HL-60/S4 treated with phorbol 12-myristate 13-acetate at 8.2 ng/mL for 4 days and 3 days (cell line): ENCODE results near the gene FOSB.

Experiments
- in situ Hi-C: fragments of 300-500 bp; cut with MboI; formaldehyde crosslinking; loops from 2 replicates; pipeline ENCODE4 v1.15.0; 2022; ENCODE audit warnings: low sequenced_read_pairs

Gene FOSB

GRCh38 chr19:45478454-45479238 lies 10.8 kb downstream of the FOSB start:
- in situ Hi-C loops = loop anchor here (5.0 kb wide), 1 partner anchor 41 kb away; no protein-coding TSS in a partner anchor

DNA sequence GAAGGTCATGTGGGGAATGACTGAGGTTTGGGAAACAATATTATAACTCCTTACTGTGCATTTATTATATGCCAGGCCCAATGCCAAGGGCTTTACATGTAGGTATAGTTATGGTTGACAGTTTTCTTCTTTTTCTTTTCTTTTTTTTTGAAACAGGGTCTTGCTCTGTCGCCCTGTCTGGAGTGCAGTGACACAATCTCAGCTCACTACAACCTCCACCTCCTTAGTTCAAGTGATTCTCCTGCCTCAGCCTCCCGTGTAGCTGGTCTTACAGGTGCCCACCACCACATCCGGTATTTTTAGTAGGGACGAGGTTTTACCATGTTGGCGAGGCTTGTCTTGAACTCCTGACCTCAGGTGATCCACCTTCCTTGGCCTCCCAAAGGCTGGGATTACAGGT lies 15.2 kb downstream of the FOSB start:
- in situ Hi-C loops = no loop called here

DNA sequence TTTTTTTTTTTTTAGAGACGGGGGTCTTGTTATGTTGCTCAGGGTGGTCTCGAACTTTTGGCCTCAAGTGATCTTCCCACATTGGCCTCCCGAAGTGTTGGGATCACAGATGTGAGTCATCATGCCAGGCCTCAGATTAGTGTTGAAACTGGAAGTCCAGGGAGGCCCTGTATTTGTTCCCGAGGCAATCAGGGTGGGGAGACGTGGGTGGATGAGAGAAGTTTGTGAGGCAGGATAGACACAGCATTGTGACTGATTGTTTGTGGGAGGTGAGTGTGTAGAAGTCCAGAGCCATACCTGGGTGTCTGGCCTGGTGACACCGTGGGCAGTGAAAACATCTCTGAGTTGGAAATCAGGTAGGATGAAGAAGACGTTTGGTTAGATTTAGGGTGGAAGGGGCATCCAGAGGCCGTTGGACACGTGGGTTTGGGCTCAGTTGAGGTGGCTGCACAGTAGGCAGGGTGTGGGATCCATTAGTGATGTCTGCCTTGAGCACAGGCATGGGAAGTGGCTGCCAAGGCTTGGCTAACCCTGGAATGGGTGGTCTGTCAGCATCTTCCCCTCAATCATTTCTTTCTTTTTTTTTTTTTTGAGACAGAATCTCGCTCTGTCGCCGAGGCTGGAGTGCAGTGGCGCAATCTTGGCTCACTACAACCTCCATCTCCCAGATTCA lies 16.6 kb downstream of the FOSB start:
- in situ Hi-C loops = no loop called here

- in situ Hi-C loops = no loop called here
Measured at GRCh38 chr19:45485305-45486077, 17.7 kb downstream of the FOSB start.

DNA sequence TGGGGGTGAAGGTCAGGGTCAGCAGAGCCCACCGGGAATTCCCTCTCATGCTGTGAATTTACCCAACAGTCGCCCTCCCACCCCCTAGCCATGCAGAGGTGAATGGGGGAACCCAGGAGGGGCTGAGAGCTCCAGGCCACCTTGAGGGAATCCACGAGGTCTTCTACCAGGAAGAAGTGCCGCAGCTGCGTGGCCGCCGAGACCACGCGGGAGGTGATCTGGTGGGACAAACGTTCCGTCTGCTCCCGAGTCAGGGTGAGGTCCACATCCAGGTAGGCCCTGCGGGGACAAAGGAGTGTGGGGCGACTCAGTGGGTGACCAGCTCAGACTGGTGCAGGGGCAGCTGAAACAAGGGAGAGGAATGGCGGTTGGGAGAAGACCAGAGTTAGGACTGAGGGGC lies 20.9 kb downstream of the FOSB start:
- in situ Hi-C loops = no loop called here

DNA sequence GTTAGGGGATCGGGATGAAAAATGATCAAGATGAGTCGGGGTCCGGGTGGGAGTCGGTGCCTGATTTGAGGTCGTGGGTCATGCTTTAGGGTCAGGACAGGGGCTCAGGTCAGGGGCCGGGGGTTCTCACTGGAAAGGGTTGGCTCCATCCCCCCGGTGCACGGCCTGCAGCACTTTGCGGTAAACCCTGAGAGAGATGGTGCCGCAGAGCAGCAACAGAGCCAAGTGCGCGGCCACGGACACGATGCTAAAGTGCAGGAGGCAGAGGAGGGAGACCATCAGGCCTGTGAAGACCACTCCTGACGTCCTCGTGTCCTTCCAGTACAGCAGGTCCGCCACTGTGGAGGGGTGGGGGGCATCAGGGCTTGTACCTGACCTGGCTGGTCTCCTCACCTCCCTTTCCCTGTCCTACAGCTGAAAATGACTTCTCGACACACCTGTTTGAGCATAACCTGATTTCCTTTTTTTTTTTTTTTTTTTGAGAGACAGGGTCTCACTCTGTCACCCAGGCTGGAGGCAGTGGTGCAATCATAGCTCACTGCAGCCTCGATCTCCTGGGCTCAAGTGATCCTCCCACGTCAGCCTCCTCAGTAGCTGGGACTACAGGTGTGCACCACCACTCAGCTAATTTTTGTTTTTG lies 21.5 kb downstream of the FOSB start:
- in situ Hi-C loops = no loop called here

DNA sequence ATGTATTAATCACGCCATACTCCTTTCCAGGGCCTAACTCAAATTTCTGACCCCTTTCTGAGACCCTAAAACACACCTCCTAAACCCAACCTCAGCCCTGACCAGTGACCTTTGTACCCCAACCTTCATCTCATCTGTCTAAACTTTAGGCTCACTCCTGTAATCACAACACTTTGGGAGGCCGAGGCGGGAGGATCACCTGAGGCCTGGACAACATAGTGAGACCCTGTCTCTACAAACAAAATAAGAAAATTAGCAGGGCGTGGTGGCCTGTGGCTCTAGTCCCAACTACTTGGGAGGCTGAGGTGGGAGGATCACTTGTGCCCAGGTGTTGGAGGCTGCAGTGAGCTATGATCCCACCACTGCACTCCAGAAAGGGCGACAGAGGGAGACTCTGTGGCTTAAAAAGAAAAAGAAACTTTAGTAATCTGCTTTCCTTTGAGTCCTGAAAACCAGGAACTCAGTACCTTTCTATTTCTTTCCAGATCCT lies 24.4 kb downstream of the FOSB start:
- in situ Hi-C loops = no loop called here

DNA sequence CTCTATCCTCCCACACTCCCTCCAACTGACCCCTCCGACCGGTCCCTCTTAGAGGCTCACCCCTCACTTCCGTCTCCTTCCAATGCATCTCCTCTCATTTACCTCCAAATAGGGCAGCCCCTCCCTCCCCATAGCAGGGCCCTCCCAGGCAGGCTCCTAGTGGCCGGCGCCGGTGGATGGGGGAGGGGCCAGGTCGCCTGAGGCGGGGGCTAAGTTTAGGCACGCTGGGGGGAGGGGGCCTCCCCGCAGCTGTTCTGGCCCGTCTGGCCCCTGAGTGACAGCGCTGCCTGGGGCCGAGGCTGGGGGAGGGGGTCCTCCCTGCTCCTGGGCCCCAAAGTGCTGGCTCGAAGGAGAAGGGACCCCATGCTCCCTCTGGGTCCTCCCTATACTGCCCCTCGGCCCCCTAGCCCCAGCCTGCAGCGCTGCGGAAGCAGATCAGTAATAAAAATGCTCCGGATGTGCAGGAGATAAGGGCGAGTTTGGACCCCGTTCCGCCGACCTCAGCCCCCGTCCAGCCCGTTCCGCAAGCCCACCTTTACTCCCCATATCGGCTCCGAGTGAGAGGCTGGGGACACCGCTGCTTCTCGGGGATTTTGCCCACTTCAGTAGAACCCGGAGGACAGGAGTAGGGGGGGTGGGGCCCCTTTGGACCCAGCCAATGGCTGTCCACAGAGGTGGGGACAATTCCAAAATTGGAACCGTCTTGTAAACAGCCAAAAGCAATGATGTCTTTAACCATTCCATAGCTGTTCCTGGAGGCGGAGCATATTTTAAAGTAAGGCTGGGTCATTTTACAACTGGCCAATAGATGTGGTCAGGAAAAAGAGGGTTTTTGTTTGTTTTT lies 25.1 kb downstream of the FOSB start:
- in situ Hi-C loops = no loop called here

DNA sequence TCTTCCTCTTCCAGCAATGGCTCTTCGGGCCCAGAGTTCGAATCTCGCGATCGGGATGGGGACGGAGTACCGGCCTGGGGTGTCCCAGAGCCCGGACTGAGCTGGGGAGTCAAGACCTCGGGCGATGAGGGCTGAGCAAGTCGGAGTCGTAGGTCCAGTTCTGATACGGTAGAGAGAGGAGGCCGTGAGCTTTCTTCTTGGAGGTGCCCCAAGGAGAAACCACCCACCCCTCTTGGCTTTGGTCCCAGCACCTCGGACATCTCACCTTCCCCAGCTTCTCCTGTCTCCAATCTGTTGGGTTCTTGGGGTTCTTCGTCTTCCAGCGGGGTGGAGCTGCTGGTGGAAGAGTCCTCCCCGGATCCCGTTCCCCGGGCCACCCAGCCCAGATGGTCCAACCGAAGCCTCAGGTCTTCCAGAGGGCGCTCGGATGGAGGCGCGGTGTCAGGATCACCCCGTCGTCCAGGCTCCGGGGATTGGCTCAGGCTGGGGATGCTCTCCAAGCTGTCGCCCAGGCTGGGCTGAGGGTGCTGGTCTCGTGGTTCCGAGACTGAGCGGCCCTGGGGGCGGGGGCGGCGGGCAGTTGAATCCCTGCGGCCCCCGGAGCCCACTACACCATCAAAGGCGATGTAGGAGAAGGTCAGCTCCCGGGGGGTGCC lies 26.6 kb downstream of the FOSB start:
- in situ Hi-C loops = no loop called here

DNA sequence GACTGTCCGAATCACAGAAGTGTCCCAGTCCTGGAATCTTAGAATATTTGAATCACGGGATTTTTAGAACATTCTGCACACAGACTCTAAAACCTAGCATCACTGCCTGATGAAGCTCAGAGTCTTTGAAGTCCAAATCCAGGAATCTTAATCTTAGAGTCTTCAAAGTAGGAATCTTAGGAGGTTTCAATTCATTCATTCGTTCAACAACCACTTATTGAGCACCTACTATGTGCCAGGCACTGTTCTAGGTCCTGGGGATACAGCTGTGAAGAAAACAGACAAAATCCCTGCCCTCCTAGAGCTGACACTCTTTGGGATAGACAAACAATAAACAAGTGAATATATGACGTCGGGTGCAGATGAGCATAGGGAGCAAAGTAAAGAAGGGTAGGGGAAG lies 27.4 kb downstream of the FOSB start:
- in situ Hi-C loops = no loop called here

- in situ Hi-C loops = no loop called here
Measured at GRCh38 chr19:45496349-45496953, 28.7 kb downstream of the FOSB start.

GRCh38 chr19:45497791-45498190 lies 30.0 kb downstream of the FOSB start:
- in situ Hi-C loops = no loop called here

GRCh38 chr19:45498411-45499195 lies 30.8 kb downstream of the FOSB start, which contains the start of gene PPM1N:
PPM1N (plus strand) TSS chr19:45498443; CDS start chr19:45498473, 30 bp downstream.
- in situ Hi-C loops = no loop called here

GRCh38 chr19:45499196-45500180 lies 31.7 kb downstream of the FOSB start:
- in situ Hi-C loops = no loop called here

- in situ Hi-C loops = no loop called here
Measured at GRCh38 chr19:45500918-45501729, 33.3 kb downstream of the FOSB start.

- in situ Hi-C loops = no loop called here
Measured at GRCh38 chr19:45501730-45502014, 33.9 kb downstream of the FOSB start.

DNA sequence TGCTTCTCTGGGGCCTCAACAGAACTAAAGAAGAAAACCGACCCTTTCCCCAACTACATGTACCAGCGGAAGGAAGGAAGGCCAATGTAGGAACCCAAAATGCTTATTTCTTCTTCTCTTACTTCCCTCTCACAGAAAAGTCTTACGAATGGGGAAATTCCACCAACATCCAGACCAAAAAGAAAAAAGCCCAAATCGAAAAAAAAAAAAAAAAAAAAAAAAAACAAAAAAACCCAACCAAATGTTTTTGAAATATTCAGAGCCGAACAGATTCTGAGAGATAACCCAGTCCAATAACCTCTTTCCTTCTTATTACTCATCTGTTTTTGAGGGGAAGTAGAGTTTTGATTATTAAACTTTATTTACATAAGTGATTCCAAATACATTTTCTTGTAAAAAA lies 34.3 kb downstream of the FOSB start:
- in situ Hi-C loops = no loop called here
